ENCODE results near the gene OR10A7. TPM values are rescaled to one million over a fixed set of nuclear protein-coding genes. Genes with fewer than 3 reads are reported as not detected.

OR10A7 gene
- total and polyA plus RNA-seq, 10 of the 15 experiments (the other 5 are each of a cell fraction or from before 2014, with no cell fraction given): not detected

DNA sequence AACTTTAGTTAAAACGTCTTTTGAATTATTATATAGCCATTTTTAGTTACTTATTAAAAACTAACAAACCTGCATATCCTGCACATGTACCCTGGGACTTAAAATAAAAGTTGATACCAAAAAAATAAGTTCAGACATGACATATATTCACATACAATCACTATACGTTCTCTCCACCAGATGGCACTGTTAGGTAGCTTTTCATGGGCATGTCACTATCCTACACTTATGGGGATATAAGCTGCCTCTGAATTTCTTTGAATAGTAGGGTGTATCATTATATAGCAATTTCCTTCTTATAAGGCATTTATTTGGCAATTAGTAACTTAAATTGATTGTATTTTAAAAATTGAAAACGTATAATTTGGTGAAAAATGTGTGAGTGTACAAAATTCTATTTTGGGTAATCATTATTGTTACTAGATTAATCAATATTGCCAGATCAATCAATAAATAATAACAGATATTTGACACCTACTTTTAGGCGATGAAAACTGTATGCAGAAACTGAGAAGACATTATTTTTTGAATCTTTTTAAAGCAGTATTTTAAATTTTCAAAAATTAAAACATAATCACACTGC lies 31.8 kb upstream of the OR10A7 start (continued):
- TF ChIP-seq SREBF2 (IDR thresholded peaks at IDR 0.05; ENCODE audit: low read length): no peak
- no peak for TF ChIP-seq ZNF622 (IDR thresholded peaks at IDR 0.05)
- no peak for TF ChIP-seq IKZF2 (IDR thresholded peaks at IDR 0.05)

DNA sequence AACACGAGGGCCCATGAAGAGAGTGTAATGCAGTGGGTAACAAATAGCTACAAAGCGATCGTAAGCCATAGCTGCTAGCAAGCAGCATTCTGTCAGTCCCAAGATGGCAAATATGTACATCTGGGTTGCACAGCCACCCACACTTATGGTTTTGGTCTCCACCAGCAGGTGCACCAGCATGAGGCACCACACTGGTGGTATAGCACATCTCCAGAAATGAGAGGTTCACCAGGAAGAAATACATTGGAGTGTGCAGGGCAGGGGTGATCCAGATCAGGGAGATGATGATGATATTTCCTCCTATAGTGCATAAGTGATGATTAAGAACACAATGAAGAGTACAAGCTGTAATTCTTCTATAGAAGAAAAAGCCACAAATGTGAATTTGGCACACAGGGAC lies 26.4 kb upstream of the OR10A7 start:
- Histone ChIP-seq H3K27ac (ENCODE audit: control insufficient read depth, insufficient read depth) (no peak overlapping the region), H3K4me2 (ENCODE audit: control insufficient read depth, insufficient read depth) (no peak overlapping the region), H3K4me1 (ENCODE audit: control insufficient read depth, insufficient read depth, low read length) (no peaks in the 10 kb centered on the region), H4K20me1 (ENCODE audit: control insufficient read depth, insufficient read depth) (no peaks in the 10 kb centered on the region), H3K4me3 (no peak overlapping the region), H3K27me3 (replicated peaks in 1 of 2; ENCODE audit: control insufficient read depth in 2 of 2, insufficient read depth in 2 of 2, low read length in 1 of 2) (no peaks in the 10 kb centered on the region), H3K9ac (ENCODE audit: control insufficient read depth, insufficient read depth, low read length) (no peak overlapping the region), H3K9me3 (replicated peaks; ENCODE audit: control insufficient read depth, insufficient read depth, low read length) (no peaks in the 10 kb centered on the region), H3K36me3 (ENCODE audit: control insufficient read depth in 2 of 2, insufficient read depth in 2 of 2, low read length in 1 of 2) (no peaks in the 10 kb centered on the region), H2AFZ (ENCODE audit: control insufficient read depth, low read depth, low read length) (no peak overlapping the region), H3K79me2 (ENCODE audit: control insufficient read depth, insufficient read depth, low read length) (no peaks in the 10 kb centered on the region)
- ChIA-PET RAD21 (ENCODE audit: unreplicated experiment) (no interaction called here), CTCF (interaction anchor here (0.5 to 1.6 kb wide), 5 partner anchors 10 to 462 kb away, joined by 3 to 5 read pairs (median 3); no protein-coding TSS in a partner anchor), POLR2A (no interaction called here), SMC1A (ENCODE audit: uncharacterized antibody, unreplicated experiment) (interaction anchor here (0.9 to 1.1 kb wide), 2 partner anchors 9 to 428 kb away, joined by 3 read pairs; no protein-coding TSS in a partner anchor)
- no peak for DNase-seq (ENCODE audit: low read depth, low spot score)
- ATAC-seq: no peak
- in situ Hi-C loops (cut with MboI) (no loop called here), intact Hi-C loops (cut with micrococcal nuclease; ENCODE audit: unreplicated experiment) (no loop called here)
- WGBS (ENCODE audit: insufficient coverage, insufficient replicate concordance, low lambda C conversion rate, missing lambda C conversion rate): 57% methylated on average over 3 of the region's 3 CpGs
- no peak for FAIRE-seq
- no TSS peak for BruUV-seq (replicated peaks)
- TF ChIP-seq, protein P1, sequence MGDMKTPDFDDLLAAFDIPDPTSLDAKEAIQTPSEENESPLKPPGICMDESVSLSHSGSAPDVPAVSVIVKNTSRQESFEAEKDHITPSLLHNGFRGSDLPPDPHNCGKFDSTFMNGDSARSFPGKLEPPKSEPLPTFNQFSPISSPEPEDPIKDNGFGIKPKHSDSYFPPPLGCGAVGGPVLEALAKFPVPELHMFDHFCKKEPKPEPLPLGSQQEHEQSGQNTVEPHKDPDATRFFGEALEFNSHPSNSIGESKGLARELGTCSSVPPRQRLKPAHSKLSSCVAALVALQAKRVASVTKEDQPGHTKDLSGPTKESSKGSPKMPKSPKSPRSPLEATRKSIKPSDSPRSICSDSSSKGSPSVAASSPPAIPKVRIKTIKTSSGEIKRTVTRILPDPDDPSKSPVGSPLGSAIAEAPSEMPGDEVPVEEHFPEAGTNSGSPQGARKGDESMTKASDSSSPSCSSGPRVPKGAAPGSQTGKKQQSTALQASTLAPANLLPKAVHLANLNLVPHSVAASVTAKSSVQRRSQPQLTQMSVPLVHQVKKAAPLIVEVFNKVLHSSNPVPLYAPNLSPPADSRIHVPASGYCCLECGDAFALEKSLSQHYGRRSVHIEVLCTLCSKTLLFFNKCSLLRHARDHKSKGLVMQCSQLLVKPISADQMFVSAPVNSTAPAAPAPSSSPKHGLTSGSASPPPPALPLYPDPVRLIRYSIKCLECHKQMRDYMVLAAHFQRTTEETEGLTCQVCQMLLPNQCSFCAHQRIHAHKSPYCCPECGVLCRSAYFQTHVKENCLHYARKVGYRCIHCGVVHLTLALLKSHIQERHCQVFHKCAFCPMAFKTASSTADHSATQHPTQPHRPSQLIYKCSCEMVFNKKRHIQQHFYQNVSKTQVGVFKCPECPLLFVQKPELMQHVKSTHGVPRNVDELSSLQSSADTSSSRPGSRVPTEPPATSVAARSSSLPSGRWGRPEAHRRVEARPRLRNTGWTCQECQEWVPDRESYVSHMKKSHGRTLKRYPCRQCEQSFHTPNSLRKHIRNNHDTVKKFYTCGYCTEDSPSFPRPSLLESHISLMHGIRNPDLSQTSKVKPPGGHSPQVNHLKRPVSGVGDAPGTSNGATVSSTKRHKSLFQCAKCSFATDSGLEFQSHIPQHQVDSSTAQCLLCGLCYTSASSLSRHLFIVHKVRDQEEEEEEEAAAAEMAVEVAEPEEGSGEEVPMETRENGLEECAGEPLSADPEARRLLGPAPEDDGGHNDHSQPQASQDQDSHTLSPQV (IDR thresholded peaks at IDR 0.05): no peak
- TF ChIP-seq KDM1A (IDR thresholded peaks at IDR 0.05; ENCODE audit: borderline replicate concordance) (no peak), RFX5 (IDR thresholded peaks at IDR 0.05; ENCODE audit: low read depth, low read length) (no peak), POU2F2 (IDR thresholded peaks at IDR 0.05; ENCODE audit: borderline replicate concordance, low read depth, low read length) (no peak), BACH1 (IDR thresholded peaks at IDR 0.05; ENCODE audit: borderline replicate concordance) (no peak), NFYB (IDR thresholded peaks at IDR 0.05; ENCODE audit: insufficient read depth, low read depth, low read length) (no peak), KAT2A (conservative IDR thresholded peaks at IDR 0.05; ENCODE audit: control insufficient read depth, low read depth, low read length) (no peak), SMAD1 (IDR thresholded peaks at IDR 0.05; ENCODE audit: low read depth, partially characterized antibody) (no peak), NR2F1 (conservative IDR thresholded peaks at IDR 0.05) (no peak)
- TF ChIP-seq, protein P2, sequence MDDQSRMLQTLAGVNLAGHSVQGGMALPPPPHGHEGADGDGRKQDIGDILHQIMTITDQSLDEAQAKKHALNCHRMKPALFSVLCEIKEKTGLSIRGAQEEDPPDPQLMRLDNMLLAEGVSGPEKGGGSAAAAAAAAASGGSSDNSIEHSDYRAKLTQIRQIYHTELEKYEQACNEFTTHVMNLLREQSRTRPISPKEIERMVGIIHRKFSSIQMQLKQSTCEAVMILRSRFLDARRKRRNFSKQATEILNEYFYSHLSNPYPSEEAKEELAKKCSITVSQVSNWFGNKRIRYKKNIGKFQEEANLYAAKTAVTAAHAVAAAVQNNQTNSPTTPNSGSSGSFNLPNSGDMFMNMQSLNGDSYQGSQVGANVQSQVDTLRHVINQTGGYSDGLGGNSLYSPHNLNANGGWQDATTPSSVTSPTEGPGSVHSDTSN (IDR thresholded peaks at IDR 0.05; ENCODE audit: insufficient replicate concordance, low read depth, low read length): no peak
- TF ChIP-seq, protein P3, sequence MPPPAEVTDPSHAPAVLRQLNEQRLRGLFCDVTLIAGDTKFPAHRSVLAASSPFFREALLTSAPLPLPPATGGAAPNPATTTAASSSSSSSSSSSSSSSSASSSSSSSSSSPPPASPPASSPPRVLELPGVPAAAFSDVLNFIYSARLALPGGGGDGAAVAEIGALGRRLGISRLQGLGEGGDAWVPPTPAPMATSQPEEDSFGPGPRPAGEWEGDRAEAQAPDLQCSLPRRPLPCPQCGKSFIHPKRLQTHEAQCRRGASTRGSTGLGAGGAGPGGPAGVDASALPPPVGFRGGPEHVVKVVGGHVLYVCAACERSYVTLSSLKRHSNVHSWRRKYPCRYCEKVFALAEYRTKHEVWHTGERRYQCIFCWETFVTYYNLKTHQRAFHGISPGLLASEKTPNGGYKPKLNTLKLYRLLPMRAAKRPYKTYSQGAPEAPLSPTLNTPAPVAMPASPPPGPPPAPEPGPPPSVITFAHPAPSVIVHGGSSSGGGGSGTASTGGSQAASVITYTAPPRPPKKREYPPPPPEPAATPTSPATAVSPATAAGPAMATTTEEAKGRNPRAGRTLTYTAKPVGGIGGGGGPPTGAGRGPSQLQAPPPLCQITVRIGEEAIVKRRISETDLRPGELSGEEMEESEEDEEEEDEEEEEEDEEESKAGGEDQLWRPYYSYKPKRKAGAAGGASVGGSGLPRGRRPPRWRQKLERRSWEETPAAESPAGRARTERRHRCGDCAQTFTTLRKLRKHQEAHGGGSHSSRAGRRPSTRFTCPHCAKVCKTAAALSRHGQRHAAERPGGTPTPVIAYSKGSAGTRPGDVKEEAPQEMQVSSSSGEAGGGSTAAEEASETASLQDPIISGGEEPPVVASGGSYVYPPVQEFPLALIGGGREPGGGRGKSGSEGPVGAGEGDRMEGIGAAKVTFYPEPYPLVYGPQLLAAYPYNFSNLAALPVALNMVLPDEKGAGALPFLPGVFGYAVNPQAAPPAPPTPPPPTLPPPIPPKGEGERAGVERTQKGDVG (CRISPR knock-in tag; IDR thresholded peaks at IDR 0.05): no peak
